AG04450 (cell line): ENCODE results near the gene VIPR2. TPM values are rescaled to one million over a fixed set of nuclear protein-coding genes. Genes with fewer than 3 reads are reported as not detected.

Experiments used
- CTCF ChIA-PET: fragments of 300-600, 350-600 bp; formaldehyde crosslinking; extraction: SDS; loops from one replicate; lab custom pipeline; 2022; ENCODE audit warnings: antibody characterized with exemption, inconsistent platforms; lab: Charles Lee
- POLR2A ChIA-PET: fragments of 350-600 bp; formaldehyde crosslinking; extraction: SDS; loops from one replicate; lab custom pipeline; 2021; ENCODE audit warnings: antibody characterized with exemption, inconsistent platforms; lab: Yijun Ruan, JAX
- DNase-seq: peaks from one replicate; pipeline ENCODE4 v3.0.0-alpha.2; 2011; ENCODE audit warnings: low read depth, low spot score
- H3K27ac ChIP-seq: one replicate; pipeline ENCODE4 v1.5.1; 2012; ENCODE audit warnings: low read depth, low read length, control low read depth
- H3K27me3 ChIP-seq: one replicate; pipeline ENCODE4 v1.6.0; 2012; ENCODE audit warnings: low read length; ENCODE audit not compliant: control insufficient read depth, insufficient read depth
- H3K4me3 ChIP-seq: 2 replicates; pipeline ENCODE4 v1.5.1; 2011; ENCODE audit warnings: mild to moderate bottlenecking, low read depth, low read length, control low read depth
- H3K9me3 ChIP-seq: 2 replicates; pipeline ENCODE4 v1.5.1; 2012; ENCODE audit warnings: low read length; ENCODE audit not compliant: control insufficient read depth, insufficient read depth
- CTCF ChIP-seq: IDR thresholded peaks from 2 replicates; pipeline ENCODE4 v1.5.1; 2011; ENCODE audit warnings: low read depth, low read length, control low read depth, inconsistent platforms
- polyA plus RNA-seq: library from polyadenylated mRNA; depleted of rRNA; stranded (reverse); fragments of >200 nt; gene quantifications from 2 replicates; pipeline ENCODE4 v1.2.3, GENCODE V29; 2011

The VIPR2 gene
- polyA plus RNA-seq, 1 experiment: not detected

- H3K27me3 ChIP-seq: no peaks in the 10 kb centered on the region
- TF ChIP-seq CTCF: no peak
- H3K27ac ChIP-seq: no peak overlapping the region
- CTCF ChIA-PET: no interaction called here
- POLR2A ChIA-PET: no interaction called here
- no peak for DNase-seq
- no peak overlapping the region for H3K4me3 ChIP-seq
- peaks cover 43% of the 10 kb centered on the region for H3K9me3 ChIP-seq
Observed at GRCh38 chr7:159160450-159160849, 15.8 kb upstream of the VIPR2 start.

- TF ChIP-seq CTCF: no peak
- no peak for DNase-seq
- no peak overlapping the region for H3K4me3 ChIP-seq
- ChIA-PET POLR2A (no interaction called here), CTCF (no interaction called here)
- peaks cover 47% of the 10 kb centered on the region for H3K9me3 ChIP-seq
- no peaks in the 10 kb centered on the region for H3K27me3 ChIP-seq
- H3K27ac ChIP-seq: no peak overlapping the region
Observed at GRCh38 chr7:159159731-159160130, 15.1 kb upstream of the VIPR2 start.

- H3K27me3 ChIP-seq: no peaks in the 10 kb centered on the region
- TF ChIP-seq CTCF: no peak
- no peak overlapping the region for H3K27ac ChIP-seq
- no peak overlapping the region for H3K4me3 ChIP-seq
- peaks cover 54% of the 10 kb centered on the region for H3K9me3 ChIP-seq
- DNase-seq: no peak
- ChIA-PET POLR2A (no interaction called here), CTCF (no interaction called here)
Observed at GRCh38 chr7:159158888-159159405, 14.3 kb upstream of the VIPR2 start.

GRCh38 chr7:159158125-159158887 is 13.6 kb upstream of the VIPR2 start:
- no peak overlapping the region for H3K4me3 ChIP-seq
- ChIA-PET CTCF (no interaction called here), POLR2A (no interaction called here)
- no peak for DNase-seq
- no peak for TF ChIP-seq CTCF
- H3K27ac ChIP-seq: no peak overlapping the region
- H3K27me3 ChIP-seq: no peaks in the 10 kb centered on the region
- H3K9me3 ChIP-seq: peaks cover 61% of the 10 kb centered on the region

- ChIA-PET POLR2A (no interaction called here), CTCF (no interaction called here)
- DNase-seq: no peak
- Histone ChIP-seq H3K9me3 (peaks cover 67% of the 10 kb centered on the region), H3K27me3 (no peaks in the 10 kb centered on the region), H3K27ac (no peak overlapping the region), H3K4me3 (no peak overlapping the region)
- TF ChIP-seq CTCF: no peak
Observed at GRCh38 chr7:159157714-159158113, 13.0 kb upstream of the VIPR2 start.
